GM13977 (cell line): Measurements from ENCODE around the gene MPST.
"Not testable (repeated sequence)": the region's sequence is repeated elsewhere in the genome, so short reads cannot be mapped to it uniquely, and the experiment has no call there.

ENCODE experiments used
- DNase-seq: peaks from one replicate; pipeline ENCODE4 v3.0.0; 2012; ENCODE audit warnings: low spot score
- in situ Hi-C: fragments of 300-500 bp; cut with MboI; formaldehyde crosslinking; loops from one replicate; pipeline ENCODE4 v1.12.0; 2022; ENCODE audit warnings: low sequenced_read_pairs, low pct_unique_long_range_greater_than_20kb, mixed read lengths, inconsistent platforms; ENCODE audit not compliant: unreplicated experiment
- TF ChIP-seq, protein P1 (sequence below): IDR thresholded peaks from 2 replicates; pipeline ENCODE4 v1.5.1; 2012; ENCODE audit warnings: mild to moderate bottlenecking, control low read depth; ENCODE audit not compliant: insufficient read depth; ENCODE audit errors: extremely low read depth, missing control alignments

The MPST gene

DNA sequence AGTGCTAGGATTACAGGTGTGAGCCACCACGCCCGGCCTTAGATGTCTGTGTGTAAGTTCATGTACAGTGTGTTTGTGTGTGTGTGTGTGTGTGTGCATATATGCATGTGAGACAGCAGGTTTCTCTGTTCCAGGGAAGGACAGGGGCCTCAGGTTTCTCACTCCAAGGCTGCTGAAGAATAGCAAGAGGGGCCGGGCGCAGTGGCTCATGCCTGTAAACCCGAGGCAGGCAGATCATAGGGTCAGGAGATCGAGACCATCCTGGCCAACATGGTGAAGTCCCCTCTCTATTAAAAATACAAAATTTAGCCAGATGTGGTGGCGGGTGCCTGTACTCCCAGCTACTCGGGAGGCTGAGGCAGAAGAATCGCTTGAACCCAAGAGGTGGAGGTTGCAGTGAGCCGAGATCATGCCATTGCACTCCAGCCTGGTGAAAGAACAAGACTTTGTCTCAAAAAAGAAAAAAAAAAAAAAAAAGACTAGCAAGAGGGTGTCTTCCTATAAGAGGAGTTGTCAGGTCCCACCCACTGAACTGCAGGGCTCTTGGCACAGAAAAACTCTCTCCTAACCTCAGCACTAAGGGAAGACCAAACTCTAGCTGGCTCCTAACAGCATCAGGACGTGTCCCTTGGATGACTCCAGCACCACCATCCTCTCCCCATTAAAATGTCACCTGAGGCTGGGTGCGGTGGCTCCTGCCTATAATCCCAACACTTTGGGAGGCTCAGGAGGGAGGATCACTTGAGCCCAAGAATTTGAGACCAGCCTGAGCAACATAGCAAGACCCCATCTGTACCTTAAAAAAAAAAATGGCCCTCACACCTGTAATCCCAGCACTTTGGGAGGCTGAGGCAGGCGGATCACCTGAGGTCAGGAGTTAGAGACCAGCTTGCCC, 40.3 kb upstream of the MPST start:
- DNase-seq, result no peak
- TF ChIP-seq, protein P1, sequence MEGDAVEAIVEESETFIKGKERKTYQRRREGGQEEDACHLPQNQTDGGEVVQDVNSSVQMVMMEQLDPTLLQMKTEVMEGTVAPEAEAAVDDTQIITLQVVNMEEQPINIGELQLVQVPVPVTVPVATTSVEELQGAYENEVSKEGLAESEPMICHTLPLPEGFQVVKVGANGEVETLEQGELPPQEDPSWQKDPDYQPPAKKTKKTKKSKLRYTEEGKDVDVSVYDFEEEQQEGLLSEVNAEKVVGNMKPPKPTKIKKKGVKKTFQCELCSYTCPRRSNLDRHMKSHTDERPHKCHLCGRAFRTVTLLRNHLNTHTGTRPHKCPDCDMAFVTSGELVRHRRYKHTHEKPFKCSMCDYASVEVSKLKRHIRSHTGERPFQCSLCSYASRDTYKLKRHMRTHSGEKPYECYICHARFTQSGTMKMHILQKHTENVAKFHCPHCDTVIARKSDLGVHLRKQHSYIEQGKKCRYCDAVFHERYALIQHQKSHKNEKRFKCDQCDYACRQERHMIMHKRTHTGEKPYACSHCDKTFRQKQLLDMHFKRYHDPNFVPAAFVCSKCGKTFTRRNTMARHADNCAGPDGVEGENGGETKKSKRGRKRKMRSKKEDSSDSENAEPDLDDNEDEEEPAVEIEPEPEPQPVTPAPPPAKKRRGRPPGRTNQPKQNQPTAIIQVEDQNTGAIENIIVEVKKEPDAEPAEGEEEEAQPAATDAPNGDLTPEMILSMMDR, result no peak
- in situ Hi-C loops, result loop anchor here (10.0 kb wide), 1 partner anchor 194 kb away; no protein-coding TSS in a partner anchor

DNA sequence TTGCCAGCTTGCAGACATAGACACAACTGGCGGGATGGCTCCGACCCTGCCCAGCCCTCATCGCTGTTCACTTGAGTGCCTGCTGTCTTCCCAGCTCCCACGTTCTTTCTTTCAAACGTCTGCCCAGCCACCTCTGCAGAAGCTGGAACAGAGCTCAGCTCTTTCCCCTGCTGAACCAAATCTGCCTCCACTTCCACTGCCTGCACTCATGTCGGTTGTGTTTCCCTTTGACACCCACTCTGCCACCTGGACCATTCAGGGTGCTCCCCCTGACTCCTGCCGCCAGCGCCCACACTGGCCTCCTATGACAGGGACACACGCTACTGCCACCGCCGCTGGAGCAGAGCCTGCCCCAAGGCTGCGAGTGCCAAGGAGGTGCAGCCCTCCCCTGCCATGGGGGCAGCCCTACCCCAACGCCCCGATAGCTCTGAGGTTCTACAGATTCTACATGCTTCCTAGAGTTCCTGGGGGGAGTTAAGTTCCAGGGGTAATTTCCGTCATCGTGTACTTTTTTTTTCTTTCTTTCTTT, 38.2 kb upstream of the MPST start:
- no peak for DNase-seq
- in situ Hi-C loops, result no loop called here
- TF ChIP-seq, protein P1, result no peak

DNA sequence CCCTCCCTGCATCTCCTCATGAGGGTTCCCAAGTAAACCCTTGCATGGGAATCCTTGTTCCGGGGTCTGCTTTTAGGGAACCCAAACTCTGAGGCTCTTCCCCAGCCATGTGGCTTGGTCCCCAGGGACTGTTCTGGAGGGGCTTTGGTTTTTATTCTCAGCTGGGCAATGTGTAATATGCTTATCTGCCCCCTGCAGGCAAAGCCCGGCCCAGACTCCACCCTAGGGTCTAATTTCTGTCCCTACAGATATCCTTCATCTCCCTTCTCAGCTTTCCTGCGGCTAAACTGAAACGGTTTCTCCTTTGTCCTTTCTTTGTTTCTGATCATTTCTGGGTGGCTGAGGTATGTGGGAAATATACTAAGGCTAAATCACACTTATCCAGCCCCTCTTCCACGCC, 37.4 kb upstream of the MPST start:
- in situ Hi-C loops, result no loop called here
- TF ChIP-seq, protein P1, result no peak

DNA sequence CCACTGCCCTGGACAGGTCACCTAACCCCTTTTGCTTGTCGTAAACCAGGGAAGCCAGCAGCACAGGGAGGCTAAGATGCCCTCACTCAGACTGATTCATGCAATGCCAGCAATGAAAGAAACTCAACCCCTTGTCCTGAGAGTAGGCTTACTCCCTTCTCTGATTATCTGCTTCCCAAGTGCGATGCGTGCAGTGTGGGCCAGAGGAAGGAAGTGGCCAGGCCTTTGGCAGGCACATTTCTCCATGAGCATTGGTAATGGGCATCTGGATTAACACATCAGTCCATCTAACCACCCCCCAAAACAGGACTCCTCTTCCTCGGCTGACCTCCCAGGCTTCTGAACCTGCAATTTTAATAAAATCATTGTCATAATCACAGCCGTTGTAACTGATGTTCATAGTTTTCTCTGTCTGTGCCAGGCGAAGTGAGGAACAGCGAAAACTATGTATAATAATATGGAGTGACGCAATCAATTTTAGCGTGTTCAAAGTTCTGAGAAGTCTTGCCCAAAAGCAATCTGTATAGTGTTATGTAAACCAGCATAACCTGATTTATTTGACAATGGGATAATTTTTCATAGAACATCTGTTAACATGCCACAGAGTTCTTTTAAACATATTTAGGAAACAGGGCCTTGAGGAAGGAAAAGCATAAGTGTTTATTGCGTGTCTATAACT, 34.2 kb upstream of the MPST start:
- no peak for DNase-seq
- in situ Hi-C loops, result no loop called here
- TF ChIP-seq, protein P1, result no peak

More for the DNA sequence above, 37.4 kb upstream of the MPST start:
- no peak for DNase-seq

DNA sequence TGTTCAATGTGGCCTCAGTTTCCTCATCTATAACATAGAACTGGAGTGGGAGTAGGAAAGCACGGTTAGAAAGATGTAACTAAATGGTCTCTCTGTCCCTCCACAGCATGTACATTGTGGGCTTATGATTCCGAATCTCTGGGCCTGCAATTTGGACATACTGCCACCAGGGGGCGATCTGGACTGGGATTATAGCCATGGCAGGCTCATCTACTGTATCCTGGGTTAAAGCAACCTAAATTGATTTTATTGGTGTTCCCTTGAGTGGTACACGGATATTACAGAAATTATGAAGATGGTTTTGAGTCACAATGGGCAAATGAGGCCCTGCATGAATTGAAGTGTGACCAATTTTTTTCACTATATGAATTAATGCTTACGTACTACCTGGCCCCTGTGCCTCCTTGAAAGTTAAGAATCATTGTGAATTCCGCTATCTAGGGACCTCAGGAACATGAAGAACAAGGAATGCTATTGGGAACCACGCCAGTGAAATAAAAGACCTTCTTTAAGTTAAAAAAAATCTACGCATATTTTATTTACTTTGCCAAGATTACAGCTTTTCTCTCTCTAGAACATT, 33.2 kb upstream of the MPST start:
- in situ Hi-C loops, result no loop called here
- peak; percentile 43 for DNase-seq
- TF ChIP-seq, protein P1, result peak; percentile 58

DNA sequence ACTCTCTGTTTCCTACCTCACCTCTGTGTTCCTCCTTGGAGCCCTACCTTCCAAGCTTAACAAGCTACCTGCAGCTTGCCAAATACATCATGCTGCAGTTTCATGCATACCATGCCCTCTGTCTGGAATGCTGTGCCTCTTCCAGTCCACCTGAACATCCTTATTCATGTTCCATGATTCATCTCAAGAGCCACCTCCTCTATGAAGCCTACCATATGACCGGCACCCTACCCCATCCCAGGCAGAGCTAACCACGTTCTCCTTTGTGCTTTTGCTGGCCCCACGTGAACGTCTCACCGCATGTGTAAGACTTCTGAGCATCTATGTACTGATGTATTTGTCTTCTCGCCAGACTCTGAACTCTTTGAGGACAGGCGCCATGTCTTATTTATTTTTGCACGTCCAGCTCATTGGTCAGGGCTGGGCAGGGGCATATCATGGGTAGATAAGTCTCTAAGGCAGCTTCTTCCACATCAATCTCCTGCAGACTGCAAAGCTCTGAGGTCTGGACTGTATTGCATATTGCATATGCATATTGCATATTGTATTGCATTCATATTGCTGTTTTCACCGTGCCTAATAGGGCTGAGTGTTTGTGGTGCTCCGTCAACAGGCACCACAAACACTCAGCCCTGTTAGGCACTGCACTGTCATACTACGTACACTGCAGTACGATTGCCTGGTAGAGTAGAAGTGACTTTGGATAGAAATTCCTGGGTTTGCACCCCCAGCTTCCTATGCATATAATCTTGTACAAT, 31.3 kb upstream of the MPST start:
- no peak for DNase-seq
- in situ Hi-C loops, result no loop called here
- TF ChIP-seq, protein P1, result no peak

DNA sequence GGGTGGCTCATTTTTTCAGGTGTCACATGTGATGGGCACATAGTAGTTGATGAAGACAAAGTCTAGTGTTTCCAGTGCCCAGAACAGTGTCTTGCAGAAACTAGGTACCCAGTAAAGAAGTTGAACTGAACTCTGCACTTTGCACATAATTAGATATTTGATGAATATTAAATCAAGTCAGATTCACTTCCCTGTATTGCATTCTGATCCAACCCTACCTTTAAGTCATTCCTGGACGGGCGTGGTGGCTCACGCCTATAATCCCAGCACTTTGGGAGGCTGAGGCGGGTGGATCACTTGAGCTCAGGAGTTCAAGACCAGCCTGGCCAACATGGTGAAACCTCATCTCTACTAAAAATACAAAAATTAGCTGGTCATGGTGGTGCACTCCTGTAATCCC, 30.5 kb upstream of the MPST start:
- in situ Hi-C loops, DNase-seq: not testable (repeated sequence)
